Heart right ventricle (tissue), 16 donors: ENCODE results near the gene PDS5B. TPM values are rescaled to one million over a fixed set of nuclear protein-coding genes. Genes with fewer than 3 reads are reported as not detected.

Source experiments
- ATAC-seq, 8 donors: fragments of 200-7000 bp; cut with Tn5 transposase; one replicate each; pipeline ENCODE4 v1.9.1; 2020; ENCODE audit warnings: mild to moderate bottlenecking in 8 of 8, moderate library complexity in 8 of 8, moderate number of reproducible peaks in 1 of 8
- DNase-seq, 2 donors: peaks; one replicate each; pipeline ENCODE4 v3.0.0-alpha.2; 2020
- H3K27ac ChIP-seq, 10 donors: fragments of 200-600 bp; sonication (generic) in 2 of 10; one replicate each; pipeline versions ENCODE4 v1.5.0 to v1.8.0; 2020 to 2022; ENCODE audit warnings: mild to moderate bottlenecking in 3 of 10
- H3K27me3 ChIP-seq, 7 donors: fragments of 200-600 bp; one replicate each; pipeline ENCODE4 v1.8.0; 2021 to 2022; ENCODE audit warnings: mild to moderate bottlenecking in 2 of 7
- H3K36me3 ChIP-seq, 9 donors: fragments of 200-600 bp; sonication (generic) in 1 of 9; one replicate each; pipeline versions ENCODE4 v1.5.0 to v1.8.0; 2020 to 2022; ENCODE audit warnings: mild to moderate bottlenecking in 2 of 9
- H3K4me1 ChIP-seq, 9 donors: fragments of 200-600 bp; sonication (generic) in 1 of 9; one replicate each; pipeline versions ENCODE4 v1.5.0 to v1.8.0; 2020 to 2022; ENCODE audit warnings: mild to moderate bottlenecking in 4 of 9
- H3K4me3 ChIP-seq, 10 donors: fragments of 200-600 bp; sonication (generic) in 2 of 10; one replicate each; pipeline versions ENCODE4 v1.5.0 to v1.8.0; 2020 to 2022; ENCODE audit warnings: mild to moderate bottlenecking in 7 of 10, moderate library complexity in 2 of 10
- H3K9me3 ChIP-seq, 11 donors: fragments of 200-600 bp in 10 of 11; sonication (generic) in 2 of 11; one replicate each; pipeline versions ENCODE4 v1.5.0 to v1.8.0; 2013 to 2022; ENCODE audit warnings: mild to moderate bottlenecking in 2 of 11, control low read depth in 1 of 11, moderate library complexity in 1 of 11
- CTCF ChIP-seq, 9 donors: fragments of 200-600 bp; sonication (generic) in 2 of 9; IDR thresholded peaks; one replicate each; pipeline versions ENCODE4 v1.5.0 to v1.8.0; 2021 to 2022; ENCODE audit warnings: antibody characterized with exemption in 9 of 9, mild to moderate bottlenecking in 5 of 9, moderate library complexity in 1 of 9
- WGBS, 2 donors: extraction: QIAGEN DNeasy Blood & Tissue Kit; methylation state at CpG; one replicate each; pipeline ENCODE4 v1.1.7; 2013; ENCODE audit warnings: inconsistent platforms in 1 of 2; 5-methylcytosine and 5-hydroxymethylcytosine counted together
- intact Hi-C, 10 donors: fragments of 100-400 bp; cut with DNase I; formaldehyde crosslinking; loops; one replicate each; pipeline versions ENCODE4 v1.11.1 to v1.14.2; 2022
- polyA plus RNA-seq, 2 donors: library from polyadenylated mRNA; stranded (reverse); fragments of 200-250 nt; gene quantifications; one replicate each; pipeline ENCODE4 v1.2.3, GENCODE V29; 2013
- total RNA-seq, 10 donors: library from RNA; stranded (reverse); fragmentation: NEBNext Ultra II Directional in 3 of 10; extraction: Animal tissue kit (Norgen Biotek cat#: 25700) in 3 of 10; gene quantifications; one replicate each; pipeline versions ENCODE4 v1.2.1 to v1.2.4, GENCODE V29; 2021 to 2023
- donor health status: Arrhythmogenic right ventricular cardiomyopathy.
- donor health status: ischemic (EF 13 %, LVEDD 7.1; RV severe dilation, severe dysfunction).
- donor health status: healthy with polysubstance abuse.
- donor health status: DM: no; HTN: yes; CAD: no.
- donor health status: DM: no; HTN: no; CAD: no.
- donor health status: ischemic (EF 25% LVEDD 6.9; RV normal size, moderate dysfunction).
- donor health status: ischemic (EF 25% LVEDD 5.7; RV mildly dilated, moderate dysfunction).
- donor health status: healthy.
- donor health status: DM: yes; HTN: yes; CAD: no.
- donor health status: Ischemic cardiomyopathy.
- donor health status: ischemic (EF 35%, LVEDD 5.7; RV mildly dilated, moderate dysfunction).
- donor health status: nonischemic (EF 11% LVEDD 7.7; RV severe dilation, severe dysfunction).
- donor health status: DM: yes; HTN: yes; CAD: no.
- donor health status: PGD.
- donor health status: ischemic (EF 29% LVEDD 5.4; RV normal size, mild dysfunction).
- donor health status: nonischemic (EF 23%, LVEDD 6.1; RV moderate dilation, normal function).

Gene PDS5B
- total and polyA plus RNA-seq, 12 donors, result 5.6 to 29.6 (median 19.9) TPM

DNA sequence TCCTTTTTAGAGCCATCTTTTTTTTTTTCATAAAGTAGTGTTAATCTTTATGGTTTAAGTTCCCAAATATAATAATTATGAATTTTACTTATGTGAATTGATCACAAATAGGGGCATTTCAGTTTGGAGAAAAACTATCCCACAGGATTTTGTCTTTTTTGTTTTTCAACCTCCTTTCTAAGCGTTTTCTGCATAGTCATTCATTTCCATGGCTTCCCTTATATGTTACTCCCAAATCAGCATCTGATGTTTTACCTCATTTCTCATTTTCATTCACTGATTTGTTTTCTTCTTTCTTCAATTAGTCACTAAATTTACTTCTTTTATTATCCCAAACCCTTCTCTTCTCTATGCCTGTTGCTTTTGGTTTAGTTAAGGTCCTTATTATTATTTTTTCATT lies 24.7 kb downstream of the PDS5B start:
- H3K9me3 ChIP-seq, result peaks cover 0 to 35% (median 6%) of the 10 kb centered on the region in 11 donors
- WGBS, 2 donors, result 85 to 91% methylated on average over 1 of the region's 1 CpG
- ATAC-seq (no peak), DNase-seq (no peak)
- no peak overlapping the region for H3K27ac ChIP-seq
- intact Hi-C loops, result no loop called here
- H3K4me3 ChIP-seq, result no peak overlapping the region
- H3K4me1 ChIP-seq, result peaks cover 0 to 13% (median 0%) of the 10 kb centered on the region in 9 donors
- TF ChIP-seq CTCF (IDR thresholded peaks at IDR 0.05), result no peak
- no peaks in the 10 kb centered on the region for H3K27me3 ChIP-seq
- no peaks in the 10 kb centered on the region for H3K36me3 ChIP-seq

DNA sequence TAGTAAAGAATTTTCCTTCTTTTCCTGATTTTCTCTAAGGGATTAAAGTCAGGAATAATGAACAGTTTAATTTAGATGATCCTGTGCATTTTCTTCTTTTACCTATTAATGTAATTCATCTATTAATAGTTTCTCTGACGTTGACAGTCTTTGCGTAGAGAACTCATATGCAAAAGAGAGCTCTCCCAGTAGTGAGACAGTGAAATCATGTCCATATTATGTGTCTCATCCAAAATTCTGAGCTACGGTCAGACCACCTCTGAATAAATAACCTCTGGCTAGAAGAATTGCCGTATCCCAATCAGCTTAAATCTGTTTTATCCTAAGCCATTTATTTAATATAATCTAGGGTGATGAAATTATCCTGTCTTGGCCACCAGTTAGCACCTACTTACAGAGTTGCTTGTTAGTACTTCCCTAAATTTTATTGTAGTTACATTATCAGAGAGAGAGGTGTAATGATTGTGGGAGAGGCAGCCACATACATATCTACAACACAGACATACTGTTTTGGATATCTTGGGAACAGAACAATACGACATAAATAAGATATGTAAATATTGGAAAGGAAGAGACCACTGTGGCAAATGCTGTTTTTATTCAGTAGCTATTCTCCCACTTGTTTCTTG lies 30.7 kb downstream of the PDS5B start:
- H3K36me3 ChIP-seq, result no peaks in the 10 kb centered on the region

GRCh38 chr13:32622827-32623226 lies 36.6 kb downstream of the PDS5B start:
- Histone ChIP-seq H3K27ac (no peak overlapping the region), H3K27me3 (no peaks in the 10 kb centered on the region), H3K4me3 (no peak overlapping the region), H3K4me1 (peaks cover 0 to 34% (median 14%) of the 10 kb centered on the region in 9 donors), H3K36me3 (no peaks in the 10 kb centered on the region), H3K9me3 (peaks cover 0 to 37% (median 11%) of the 10 kb centered on the region in 11 donors)
- no peak for ATAC-seq
- DNase-seq, result no peak
- no peak for TF ChIP-seq CTCF (IDR thresholded peaks at IDR 0.05)
- WGBS, 2 donors, result 98% methylated on average over 3 of the region's 3 CpGs
- intact Hi-C loops, result no loop called here

More for the DNA sequence above, 30.7 kb downstream of the PDS5B start:
- no peak overlapping the region for H3K4me3 ChIP-seq
- no peak for DNase-seq
- H3K4me1 ChIP-seq, result peaks cover 0 to 8% (median 0%) of the 10 kb centered on the region in 9 donors
- intact Hi-C loops, result loop anchor here in 1 of 10 donors (2.0 kb wide), 1 partner anchor 28 kb away; no protein-coding TSS in a partner anchor
- 59 to 72% methylated on average over 5 of the region's 5 CpGs for WGBS, 2 donors
- H3K9me3 ChIP-seq, result peaks cover 0 to 28% (median under 1%) of the 10 kb centered on the region in 11 donors
- no peak overlapping the region for H3K27ac ChIP-seq
- ATAC-seq, result no peak
- H3K27me3 ChIP-seq, result no peaks in the 10 kb centered on the region
- TF ChIP-seq CTCF (IDR thresholded peaks at IDR 0.05), result no peak

DNA sequence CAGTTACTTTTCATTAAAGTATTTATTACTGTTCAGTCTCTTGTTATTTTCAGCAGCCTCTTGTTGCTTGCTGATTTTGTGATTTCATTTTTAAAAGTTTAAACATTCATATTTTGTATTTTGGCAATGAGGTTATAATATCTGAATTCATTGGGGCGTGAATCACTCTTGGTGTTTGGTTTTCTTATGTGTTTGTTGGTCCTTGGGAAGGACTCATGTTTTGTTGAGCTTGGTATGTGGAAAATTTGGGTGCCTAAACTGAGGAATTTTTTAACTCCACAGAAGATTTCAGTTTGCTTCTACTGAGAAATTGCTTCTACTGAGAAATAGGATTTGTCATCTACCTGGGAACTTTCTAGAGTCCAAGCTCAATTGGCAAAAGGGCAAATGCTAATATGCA lies 38.2 kb downstream of the PDS5B start:
- intact Hi-C loops, result no loop called here
- Histone ChIP-seq H3K27me3 (no peaks in the 10 kb centered on the region), H3K4me3 (no peak overlapping the region), H3K9me3 (peaks cover 0 to 36% (median 11%) of the 10 kb centered on the region in 11 donors), H3K27ac (no peak overlapping the region), H3K4me1 (peaks cover 0 to 38% (median 19%) of the 10 kb centered on the region in 9 donors), H3K36me3 (no peaks in the 10 kb centered on the region)
- 94 to 97% methylated on average over 1 of the region's 1 CpG for WGBS, 2 donors
- no peak for TF ChIP-seq CTCF (IDR thresholded peaks at IDR 0.05)
- DNase-seq, result no peak
- ATAC-seq, result no peak
